Left ventricle myocardium inferior (tissue), 1 donor: ENCODE measurements around the gene CACNA2D1. TPM values are rescaled to one million over a fixed set of nuclear protein-coding genes. Genes with fewer than 3 reads are reported as not detected.
A peak's percentile ranks its signal among the peaks of the same experiment; 100 is the strongest.

Experiments used
- DNase-seq: peaks from one replicate; pipeline ENCODE4 v3.0.0-alpha.2; 2020
- H3K27ac ChIP-seq: fragments of 200-600 bp; replicated peaks from 2 replicates; pipeline ENCODE4 v1.8.0; 2021
- H3K27me3 ChIP-seq: fragments of 200-600 bp; 2 replicates; pipeline ENCODE4 v1.8.0; 2021; ENCODE audit warnings: low read depth
- H3K36me3 ChIP-seq: fragments of 200-600 bp; 2 replicates; pipeline ENCODE4 v1.8.0; 2021
- H3K4me1 ChIP-seq: fragments of 200-600 bp; 2 replicates; pipeline ENCODE4 v1.8.0; 2021
- H3K4me3 ChIP-seq: fragments of 200-600 bp; 2 replicates; pipeline ENCODE4 v1.8.0; 2021; ENCODE audit warnings: mild to moderate bottlenecking, moderate library complexity
- H3K9me3 ChIP-seq: fragments of 200-600 bp; replicated peaks from 2 replicates; pipeline ENCODE4 v1.8.0; 2021
- intact Hi-C: fragments of 100-400 bp; cut with micrococcal nuclease; formaldehyde crosslinking; loops from one replicate; pipeline ENCODE4 v1.11.0; 2022
- total RNA-seq: library from RNA; stranded (reverse); fragmentation: NEBNext Ultra II Directional; extraction: Animal tissue kit (Norgen Biotek cat#: 25700); gene quantifications from one replicate; pipeline ENCODE4 v1.2.1, GENCODE V29; 2021
- TF ChIP-seq, protein P1 (sequence below): fragments of 200-600 bp; IDR thresholded peaks from 2 replicates; pipeline ENCODE4 v1.8.0; 2021; ENCODE audit warnings: antibody characterized with exemption, mild to moderate bottlenecking, borderline replicate concordance
- donor health status: DM: no; HTN: yes; CAD: no; lungs with severe emphysema.

Gene CACNA2D1
- total RNA-seq, 1 donor from 2014 or later = 64.6 TPM

DNA sequence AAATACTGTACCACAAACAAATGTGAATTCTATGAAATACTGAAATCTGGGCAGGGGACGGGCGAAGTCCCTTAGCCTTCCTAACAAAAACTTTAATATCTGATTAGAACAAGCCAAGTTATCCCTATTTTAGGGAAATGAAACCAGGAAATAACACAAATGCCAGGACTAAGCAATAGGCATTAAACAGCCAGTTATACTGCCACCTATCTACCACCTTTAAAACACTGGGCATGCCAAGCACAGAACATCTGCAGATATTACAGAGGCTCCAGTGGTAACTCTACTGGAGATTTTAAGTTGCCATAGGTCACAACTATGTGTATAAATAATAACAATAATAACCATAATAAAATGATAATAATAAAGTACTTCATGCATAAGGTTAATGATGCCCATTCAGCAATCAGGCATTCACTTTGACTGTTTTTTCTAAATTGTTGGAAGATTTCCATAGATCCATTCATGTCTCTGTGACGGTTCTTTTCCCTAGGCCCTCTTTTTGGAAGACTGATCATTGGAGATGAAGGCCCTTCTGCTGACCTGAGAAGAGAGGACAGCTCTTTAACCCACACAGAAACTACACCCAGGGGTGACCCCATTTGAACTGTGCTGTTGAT lies 195.7 kb downstream of the CACNA2D1 start:
- no peaks in the 10 kb centered on the region for H3K9me3 ChIP-seq
- TF ChIP-seq, protein P1, sequence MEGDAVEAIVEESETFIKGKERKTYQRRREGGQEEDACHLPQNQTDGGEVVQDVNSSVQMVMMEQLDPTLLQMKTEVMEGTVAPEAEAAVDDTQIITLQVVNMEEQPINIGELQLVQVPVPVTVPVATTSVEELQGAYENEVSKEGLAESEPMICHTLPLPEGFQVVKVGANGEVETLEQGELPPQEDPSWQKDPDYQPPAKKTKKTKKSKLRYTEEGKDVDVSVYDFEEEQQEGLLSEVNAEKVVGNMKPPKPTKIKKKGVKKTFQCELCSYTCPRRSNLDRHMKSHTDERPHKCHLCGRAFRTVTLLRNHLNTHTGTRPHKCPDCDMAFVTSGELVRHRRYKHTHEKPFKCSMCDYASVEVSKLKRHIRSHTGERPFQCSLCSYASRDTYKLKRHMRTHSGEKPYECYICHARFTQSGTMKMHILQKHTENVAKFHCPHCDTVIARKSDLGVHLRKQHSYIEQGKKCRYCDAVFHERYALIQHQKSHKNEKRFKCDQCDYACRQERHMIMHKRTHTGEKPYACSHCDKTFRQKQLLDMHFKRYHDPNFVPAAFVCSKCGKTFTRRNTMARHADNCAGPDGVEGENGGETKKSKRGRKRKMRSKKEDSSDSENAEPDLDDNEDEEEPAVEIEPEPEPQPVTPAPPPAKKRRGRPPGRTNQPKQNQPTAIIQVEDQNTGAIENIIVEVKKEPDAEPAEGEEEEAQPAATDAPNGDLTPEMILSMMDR = peak; percentile 62

DNA sequence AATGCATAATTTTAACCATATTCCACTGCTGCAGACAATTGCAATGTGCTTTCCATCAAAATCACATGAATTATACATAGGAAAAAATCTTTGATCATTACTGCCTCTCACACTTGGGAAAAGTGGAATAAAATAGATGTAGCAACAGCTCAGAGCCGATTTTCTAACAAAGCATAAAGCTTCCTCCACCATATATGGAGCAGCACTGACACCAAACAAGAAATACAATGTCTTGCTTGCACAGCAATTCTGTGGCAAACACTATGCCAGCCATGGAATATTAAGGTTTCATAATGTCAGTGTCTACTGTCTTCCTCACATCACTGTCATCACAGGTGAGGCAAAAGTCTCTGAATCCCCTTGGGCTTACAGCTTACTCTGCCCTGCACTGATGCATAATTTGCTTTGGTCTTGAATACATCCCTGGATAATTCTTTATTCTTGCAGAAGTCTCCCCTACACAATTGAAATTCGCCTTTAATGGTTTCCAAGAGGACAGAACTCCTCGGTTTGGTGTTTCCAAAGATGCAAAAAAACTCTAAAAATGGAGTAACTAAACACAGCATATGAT lies 198.5 kb downstream of the CACNA2D1 start:
- H3K27ac ChIP-seq = no peak overlapping the region
- intact Hi-C loops = no loop called here
- no peak overlapping the region for H3K4me3 ChIP-seq
- no peaks in the 10 kb centered on the region for H3K27me3 ChIP-seq
- no peaks in the 10 kb centered on the region for H3K9me3 ChIP-seq
- no peaks in the 10 kb centered on the region for H3K36me3 ChIP-seq
- TF ChIP-seq, protein P1 = no peak
- peaks cover 14% of the 10 kb centered on the region for H3K4me1 ChIP-seq
- DNase-seq = no peak

More for the DNA sequence above, 195.7 kb downstream of the CACNA2D1 start:
- Histone ChIP-seq H3K36me3 (no peaks in the 10 kb centered on the region), H3K4me3 (no peak overlapping the region), H3K4me1 (peaks cover 43% of the 10 kb centered on the region), H3K27ac (no peak overlapping the region), H3K27me3 (no peaks in the 10 kb centered on the region)
- no peak for DNase-seq
- intact Hi-C loops = no loop called here

DNA sequence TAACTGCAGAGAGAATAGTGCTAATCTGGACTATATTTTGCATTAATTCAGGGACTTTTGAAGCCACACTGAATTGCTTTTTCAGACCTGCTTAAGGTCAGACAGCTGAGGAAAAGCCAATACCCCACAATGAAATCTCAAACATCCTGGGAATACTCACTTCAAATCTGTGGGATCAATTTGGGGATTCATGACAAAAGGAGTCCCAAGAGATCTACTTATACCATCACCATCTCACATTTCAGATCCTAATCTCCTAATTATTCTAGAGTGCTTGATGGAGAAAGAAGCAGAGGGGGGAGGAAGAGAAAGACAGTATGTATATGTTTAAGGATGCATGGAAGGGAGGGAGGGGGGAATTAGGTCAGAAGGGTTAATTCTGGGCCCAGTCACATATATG lies 202.2 kb downstream of the CACNA2D1 start:
- Histone ChIP-seq H3K9me3 (no peaks in the 10 kb centered on the region), H3K4me3 (no peak overlapping the region), H3K27me3 (no peaks in the 10 kb centered on the region), H3K36me3 (no peaks in the 10 kb centered on the region), H3K4me1 (no peaks in the 10 kb centered on the region), H3K27ac (no peak overlapping the region)
- TF ChIP-seq, protein P1 = no peak
- DNase-seq = no peak
- intact Hi-C loops = no loop called here

DNA sequence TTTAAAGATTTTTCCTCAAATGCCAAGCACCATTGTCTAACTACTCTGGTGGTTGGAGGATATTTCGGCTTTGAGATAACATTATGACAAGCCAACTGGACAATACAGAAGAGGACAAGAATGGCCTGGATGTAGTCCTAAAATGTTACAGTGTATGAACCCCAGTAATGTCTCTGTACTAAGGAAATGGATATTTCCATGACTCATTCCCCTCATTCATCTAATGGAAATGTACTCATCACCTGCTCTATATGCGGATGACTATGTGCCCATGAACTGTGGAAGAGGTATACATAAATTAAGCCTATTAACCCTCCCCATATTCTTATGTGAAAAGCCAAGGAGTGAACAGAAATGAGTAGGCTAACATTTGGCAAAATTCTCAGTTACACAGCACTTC lies 207.9 kb downstream of the CACNA2D1 start:
- no peak overlapping the region for H3K27ac ChIP-seq
- no peak for DNase-seq
- no peaks in the 10 kb centered on the region for H3K36me3 ChIP-seq
- peaks cover 14% of the 10 kb centered on the region for H3K4me1 ChIP-seq
- no peaks in the 10 kb centered on the region for H3K9me3 ChIP-seq
- no peak overlapping the region for H3K4me3 ChIP-seq
- no peaks in the 10 kb centered on the region for H3K27me3 ChIP-seq
- TF ChIP-seq, protein P1 = no peak
- intact Hi-C loops = loop anchor here (10.0 kb wide), 1 partner anchor 249 kb away; no protein-coding TSS in a partner anchor

DNA sequence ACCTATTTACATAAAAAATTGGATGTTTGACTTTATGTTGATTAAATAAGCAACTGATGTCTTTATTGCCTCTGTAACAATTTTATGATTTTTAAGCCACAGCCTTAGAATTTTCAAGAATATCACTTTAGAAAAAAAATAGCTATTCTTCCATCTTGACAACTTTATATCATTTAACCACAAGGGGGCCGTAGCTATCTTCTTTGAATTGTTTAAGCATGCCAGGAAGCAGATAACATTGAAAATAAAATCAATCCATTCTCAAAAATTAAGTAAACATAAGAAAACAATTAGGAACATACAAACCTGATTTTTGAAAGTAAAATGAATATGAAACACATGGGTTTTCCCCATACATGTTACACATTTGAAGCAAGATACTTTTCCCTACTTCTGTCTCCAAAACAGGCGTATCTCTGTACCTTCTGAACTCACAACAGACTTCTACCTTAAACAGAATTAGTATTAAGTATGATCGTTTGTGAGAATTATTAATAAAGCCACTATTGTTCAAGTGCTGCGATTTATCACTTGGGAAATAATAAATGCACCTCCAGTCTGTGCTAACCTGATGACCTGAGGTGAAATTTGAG lies 209.0 kb downstream of the CACNA2D1 start:
- no peak for DNase-seq
- H3K27ac ChIP-seq = no peak overlapping the region
- H3K9me3 ChIP-seq = no peaks in the 10 kb centered on the region
- TF ChIP-seq, protein P1 = peak; percentile 72
- H3K4me3 ChIP-seq = no peak overlapping the region
- no peaks in the 10 kb centered on the region for H3K27me3 ChIP-seq
- no peaks in the 10 kb centered on the region for H3K36me3 ChIP-seq
- H3K4me1 ChIP-seq = peaks cover 14% of the 10 kb centered on the region
- intact Hi-C loops = loop anchor here (10.0 kb wide), 1 partner anchor 250 kb away; no protein-coding TSS in a partner anchor
